CD14-positive monocyte (primary cell): Measurements from ENCODE around the gene SLC10A7. TPM values are rescaled to one million over a fixed set of nuclear protein-coding genes. Genes with fewer than 3 reads are reported as not detected.

ENCODE experiments used
- DNase-seq, 3 donors: peaks; one replicate each; pipeline ENCODE4 v3.0.0-alpha.2; 2011 to 2022
- H2AFZ ChIP-seq: 2 replicates; pipeline ENCODE4 v1.6.0; 2012; ENCODE audit warnings: mild to moderate bottlenecking, low read depth, low read length, inconsistent platforms; ENCODE audit not compliant: insufficient read depth, poor library complexity, severe bottlenecking
- H3K27ac ChIP-seq, 2 donors: 1 replicate in 1 of 2; 2 replicates in 1 of 2; pipeline ENCODE4 v1.5.1; 2012 to 2013; ENCODE audit warnings: low read length in 2 of 2, control low read depth in 1 of 2, inconsistent platforms in 1 of 2, low read depth in 1 of 2, mild to moderate bottlenecking in 1 of 2
- H3K27me3 ChIP-seq, 2 donors: one replicate each; pipeline versions ENCODE4 v1.6.0 to v1.6.1; 2011 to 2013; ENCODE audit warnings: low read length in 2 of 2; ENCODE audit not compliant: control insufficient read depth in 2 of 2, insufficient read depth in 2 of 2
- H3K36me3 ChIP-seq, 2 donors: replicated peaks in 1 of 2; 1 replicate in 1 of 2; 2 replicates in 1 of 2; pipeline versions ENCODE4 v1.5.1 to v1.6.1; 2012 to 2013; ENCODE audit warnings: low read length in 2 of 2, control low read depth in 1 of 2, inconsistent platforms in 1 of 2, mild to moderate bottlenecking in 1 of 2; ENCODE audit not compliant: insufficient read depth in 2 of 2, control insufficient read depth in 1 of 2
- H3K4me1 ChIP-seq, 2 donors: 1 replicate in 1 of 2; 2 replicates in 1 of 2; pipeline versions ENCODE4 v1.5.1 to v1.6.1; 2012 to 2013; ENCODE audit warnings: low read length in 2 of 2, control low read depth in 1 of 2, inconsistent platforms in 1 of 2, mild to moderate bottlenecking in 1 of 2, moderate library complexity in 1 of 2; ENCODE audit not compliant: insufficient read depth in 2 of 2, control insufficient read depth in 1 of 2
- H3K4me2 ChIP-seq: replicated peaks from 2 replicates; pipeline ENCODE3; 2012; ENCODE audit warnings: low read length, moderate library complexity, mild to moderate bottlenecking; ENCODE audit not compliant: poor library complexity, severe bottlenecking; ENCODE audit errors: extremely low read depth
- H3K4me3 ChIP-seq, 3 experiments: fragments of 200-600 bp in 1 of 3; sonication (generic) in 1 of 3; replicated peaks in 1 of 3; 1 replicate in 2 of 3; 2 replicates in 1 of 3; pipeline ENCODE4 v1.5.1; 2011 to 2013; ENCODE audit warnings: low read length in 3 of 3, mild to moderate bottlenecking in 3 of 3, control low read depth in 2 of 3, low read depth in 2 of 3, inconsistent platforms in 1 of 3, moderate library complexity in 1 of 3
- H3K79me2 ChIP-seq: 2 replicates; pipeline ENCODE4 v1.6.0; 2012; ENCODE audit warnings: mild to moderate bottlenecking, control low read depth, inconsistent platforms, low read length, moderate library complexity; ENCODE audit not compliant: insufficient read depth
- H3K9ac ChIP-seq: 2 replicates; pipeline ENCODE4 v1.6.0; 2017; ENCODE audit warnings: low read length, mild to moderate bottlenecking; ENCODE audit not compliant: insufficient read depth, poor library complexity, severe bottlenecking
- H3K9me3 ChIP-seq, 2 donors: replicated peaks in 1 of 2; 1 replicate in 1 of 2; 2 replicates in 1 of 2; pipeline versions ENCODE4 v1.5.1 to v1.6.1; 2012 to 2013; ENCODE audit warnings: low read length in 2 of 2, control low read depth in 1 of 2; ENCODE audit not compliant: control insufficient read depth in 1 of 2, insufficient read depth in 1 of 2
- H4K20me1 ChIP-seq: 2 replicates; pipeline ENCODE4 v1.6.0; 2012; ENCODE audit warnings: mild to moderate bottlenecking, low read length, control low read depth, moderate library complexity; ENCODE audit not compliant: insufficient read depth
- H3K27ac Mint-ChIP-seq, 7 donors: one replicate each; pipeline ENCODE4 v1.8.0; 2020; ENCODE audit warnings: mild to moderate bottlenecking in 7 of 7, mixed read lengths in 7 of 7, moderate library complexity in 6 of 7, inconsistent platforms in 2 of 7
- H3K27me3 Mint-ChIP-seq, 3 donors: one replicate each; pipeline ENCODE4 v1.8.0; 2021 to 2022; ENCODE audit warnings: low read depth in 3 of 3, mild to moderate bottlenecking in 3 of 3, mixed read lengths in 3 of 3, moderate library complexity in 3 of 3, inconsistent platforms in 1 of 3
- H3K36me3 Mint-ChIP-seq, 2 donors: one replicate each; pipeline ENCODE4 v1.8.0; 2020; ENCODE audit warnings: mixed read lengths in 2 of 2, inconsistent platforms in 1 of 2, mild to moderate bottlenecking in 1 of 2
- H3K4me1 Mint-ChIP-seq: one replicate; pipeline ENCODE4 v1.8.0; 2020; ENCODE audit warnings: mild to moderate bottlenecking, mixed read lengths
- H3K4me3 Mint-ChIP-seq, 2 donors: one replicate each; pipeline ENCODE4 v1.8.0; 2020; ENCODE audit warnings: mild to moderate bottlenecking in 2 of 2, mixed read lengths in 2 of 2, moderate library complexity in 1 of 2
- H3K9me3 Mint-ChIP-seq, 7 donors: one replicate each; pipeline ENCODE4 v1.8.0; 2020 to 2022; ENCODE audit warnings: mixed read lengths in 7 of 7, mild to moderate bottlenecking in 6 of 7, moderate library complexity in 6 of 7, inconsistent platforms in 2 of 7
- CTCF ChIP-seq: fragments of 200-600 bp; IDR thresholded peaks from one replicate; pipeline ENCODE4 v1.8.0; 2022; ENCODE audit warnings: antibody characterized with exemption, mild to moderate bottlenecking
- WGBS: methylation state at CpG from one replicate; pipeline ENCODE4 v1.1.5; 2013; ENCODE audit warnings: missing lambda C conversion rate; ENCODE audit not compliant: insufficient coverage; 5-methylcytosine and 5-hydroxymethylcytosine counted together
- intact Hi-C, 2 donors: fragments of 100-400 bp; cut with micrococcal nuclease; formaldehyde crosslinking; loops; one replicate each; pipeline versions ENCODE4 v1.15.0 to v1.15.1; 2023
- polyA plus RNA-seq, 3 donors: library from polyadenylated mRNA; depleted of rRNA in 1 of 3; unstranded in 2 of 3; stranded (reverse) in 1 of 3; fragments of 300-500 nt in 2 of 3; fragments of >200 nt in 1 of 3; fragmentation: Illumina TruSeq in 2 of 3; gene quantifications; 1 replicate in 2 of 3; 2 replicates in 1 of 3; pipeline ENCODE4 v1.2.3, GENCODE V29; 2012 to 2021

Gene SLC10A7
- polyA plus RNA-seq, 3 donors = 6.6 to 8.3 (median 6.8) TPM

GRCh38 chr4:146506272-146506671 is 15.5 kb downstream of the SLC10A7 start:
- Mint-ChIP-seq H3K27ac (no peak overlapping the region), H3K4me1 (peaks cover 5% of the 10 kb centered on the region), H3K9me3 (peaks cover 0 to 4% (median 0%) of the 10 kb centered on the region in 7 donors), H3K4me3 (no peak overlapping the region), H3K27me3 (peaks cover 0 to 1% (median 0%) of the 10 kb centered on the region in 3 donors), H3K36me3 (peaks cover 43 to 50% of the 10 kb centered on the region in 2 donors)
- no peaks in the 10 kb centered on the region for H3K9me3 ChIP-seq
- no peak for TF ChIP-seq CTCF
- H3K79me2 ChIP-seq = no peaks in the 10 kb centered on the region
- H3K4me2 ChIP-seq = no peak overlapping the region
- intact Hi-C loops = no loop called here
- no peak overlapping the region for H3K9ac ChIP-seq
- no peak overlapping the region for H3K27ac ChIP-seq
- peaks cover 1 to 4% of the 10 kb centered on the region in 2 donors for H3K4me1 ChIP-seq
- H3K27me3 ChIP-seq = no peaks in the 10 kb centered on the region
- no peaks in the 10 kb centered on the region for H4K20me1 ChIP-seq
- H3K4me3 ChIP-seq = no peak overlapping the region
- no peak overlapping the region for H2AFZ ChIP-seq
- peaks cover 23 to 49% of the 10 kb centered on the region in 2 donors for H3K36me3 ChIP-seq
- no peak for DNase-seq

GRCh38 chr4:146500216-146500615 is 21.5 kb downstream of the SLC10A7 start:
- H4K20me1 ChIP-seq = no peaks in the 10 kb centered on the region
- no peaks in the 10 kb centered on the region for H3K79me2 ChIP-seq
- WGBS = 100% methylated on average over 1 of the region's 1 CpG
- no peak overlapping the region for H3K27ac Mint-ChIP-seq
- no peak overlapping the region for H3K4me3 ChIP-seq
- DNase-seq = no peak
- TF ChIP-seq CTCF = no peak
- peaks cover 23 to 37% of the 10 kb centered on the region in 2 donors for H3K36me3 ChIP-seq
- H3K9ac ChIP-seq = no peak overlapping the region
- H3K36me3 Mint-ChIP-seq = peaks cover 15 to 20% of the 10 kb centered on the region in 2 donors
- H3K9me3 Mint-ChIP-seq = peaks cover 0 to 4% (median 0%) of the 10 kb centered on the region in 7 donors
- intact Hi-C loops = no loop called here
- no peaks in the 10 kb centered on the region for H3K9me3 ChIP-seq
- H3K4me3 Mint-ChIP-seq = no peak overlapping the region
- H3K27ac ChIP-seq = no peak overlapping the region
- no peaks in the 10 kb centered on the region for H3K4me1 ChIP-seq
- H3K4me1 Mint-ChIP-seq = no peaks in the 10 kb centered on the region
- H3K27me3 Mint-ChIP-seq = no peaks in the 10 kb centered on the region
- no peaks in the 10 kb centered on the region for H3K27me3 ChIP-seq
- no peak overlapping the region for H2AFZ ChIP-seq
- H3K4me2 ChIP-seq = no peak overlapping the region
